Esophagus squamous epithelium (tissue), 4 donors: Measurements from ENCODE around the gene PODXL.

Experiments used
- POLR2A ChIP-seq, 4 donors: fragments of 450-650 bp; IDR thresholded peaks; one replicate each; pipeline ENCODE4 v1.6.1; 2017; ENCODE audit warnings: antibody characterized with exemption in 4 of 4, mild to moderate bottlenecking in 4 of 4, moderate library complexity in 3 of 4
- TF ChIP-seq, protein P1 (sequence below), 6 experiments: fragments of 450-650 bp in 4 of 6; fragments of 200-600 bp in 2 of 6; sonication (generic) in 2 of 6; IDR thresholded peaks; one replicate each; pipeline ENCODE4 v1.5.1; 2016 to 2019; ENCODE audit warnings: antibody characterized with exemption in 6 of 6, mild to moderate bottlenecking in 4 of 6, moderate library complexity in 4 of 6

DNA sequence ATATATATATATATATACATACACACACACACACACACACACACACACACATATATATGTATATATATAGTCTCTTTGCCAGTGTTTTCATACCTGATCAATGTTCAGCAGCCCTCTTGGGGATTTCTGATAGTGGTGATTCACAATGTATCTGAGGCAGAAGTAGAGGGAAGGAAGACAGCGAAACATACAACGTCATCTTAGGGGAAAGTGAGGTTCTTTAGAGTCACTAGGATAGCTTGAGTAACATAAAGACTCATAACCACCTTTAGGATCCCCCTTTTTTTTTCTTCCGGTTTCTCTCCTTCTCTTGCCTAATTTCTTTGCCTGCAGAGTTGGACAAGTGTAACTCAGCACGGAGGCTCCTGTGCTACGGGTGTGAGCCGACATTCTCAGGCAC is 56.6 kb downstream of the PODXL start:
- TF ChIP-seq, protein P1, sequence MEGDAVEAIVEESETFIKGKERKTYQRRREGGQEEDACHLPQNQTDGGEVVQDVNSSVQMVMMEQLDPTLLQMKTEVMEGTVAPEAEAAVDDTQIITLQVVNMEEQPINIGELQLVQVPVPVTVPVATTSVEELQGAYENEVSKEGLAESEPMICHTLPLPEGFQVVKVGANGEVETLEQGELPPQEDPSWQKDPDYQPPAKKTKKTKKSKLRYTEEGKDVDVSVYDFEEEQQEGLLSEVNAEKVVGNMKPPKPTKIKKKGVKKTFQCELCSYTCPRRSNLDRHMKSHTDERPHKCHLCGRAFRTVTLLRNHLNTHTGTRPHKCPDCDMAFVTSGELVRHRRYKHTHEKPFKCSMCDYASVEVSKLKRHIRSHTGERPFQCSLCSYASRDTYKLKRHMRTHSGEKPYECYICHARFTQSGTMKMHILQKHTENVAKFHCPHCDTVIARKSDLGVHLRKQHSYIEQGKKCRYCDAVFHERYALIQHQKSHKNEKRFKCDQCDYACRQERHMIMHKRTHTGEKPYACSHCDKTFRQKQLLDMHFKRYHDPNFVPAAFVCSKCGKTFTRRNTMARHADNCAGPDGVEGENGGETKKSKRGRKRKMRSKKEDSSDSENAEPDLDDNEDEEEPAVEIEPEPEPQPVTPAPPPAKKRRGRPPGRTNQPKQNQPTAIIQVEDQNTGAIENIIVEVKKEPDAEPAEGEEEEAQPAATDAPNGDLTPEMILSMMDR (IDR thresholded peaks at IDR 0.05): no peak
- TF ChIP-seq POLR2A (IDR thresholded peaks at IDR 0.05): no peak
